Measurements from ENCODE around the gene MPEG1.

Gene MPEG1

DNA sequence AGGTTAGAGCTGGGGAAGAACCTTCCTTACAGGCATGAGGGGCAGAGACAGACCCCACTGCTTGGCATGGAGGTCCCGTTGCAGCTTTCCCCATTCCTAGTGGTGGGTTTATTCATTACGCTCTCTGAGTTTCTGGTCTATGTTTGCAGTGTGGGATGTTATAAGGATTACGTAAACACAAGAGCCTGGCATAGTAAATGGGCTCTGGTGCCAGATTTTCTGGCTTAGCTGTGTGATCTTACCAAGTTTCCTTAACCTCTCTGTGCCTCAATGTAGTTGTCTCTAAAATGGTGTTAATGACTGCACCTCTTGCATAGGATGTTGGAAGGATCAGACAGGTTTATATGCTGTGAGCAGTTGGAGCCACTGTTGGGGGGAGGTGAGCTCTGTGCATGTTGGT, 25.7 kb downstream of the MPEG1 start:
- no peak for DNase-seq

DNA sequence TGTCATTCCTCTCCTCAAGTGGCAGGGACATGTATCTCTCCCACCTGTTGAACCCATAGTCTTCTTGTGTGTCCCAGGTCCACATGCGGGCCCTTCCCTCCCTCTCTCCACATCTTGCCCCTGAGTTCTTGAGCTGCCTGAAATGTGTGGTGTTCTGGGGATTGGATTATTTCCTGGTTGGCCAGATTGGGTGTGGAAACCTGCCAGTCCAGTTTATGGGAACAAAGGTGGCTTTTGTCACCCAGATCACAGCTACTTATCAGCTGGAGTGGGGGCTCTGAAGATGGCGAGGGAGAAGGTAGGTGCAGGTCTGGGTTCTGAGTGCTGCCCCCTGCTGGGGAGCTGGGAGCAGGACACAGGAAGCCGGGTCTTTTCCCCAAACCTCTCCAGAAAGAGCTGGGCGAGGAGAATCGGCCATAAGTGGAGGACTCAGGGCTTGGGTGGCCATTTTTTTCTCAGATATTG, 26.6 kb downstream of the MPEG1 start:
- DNase-seq: no peak

DNA sequence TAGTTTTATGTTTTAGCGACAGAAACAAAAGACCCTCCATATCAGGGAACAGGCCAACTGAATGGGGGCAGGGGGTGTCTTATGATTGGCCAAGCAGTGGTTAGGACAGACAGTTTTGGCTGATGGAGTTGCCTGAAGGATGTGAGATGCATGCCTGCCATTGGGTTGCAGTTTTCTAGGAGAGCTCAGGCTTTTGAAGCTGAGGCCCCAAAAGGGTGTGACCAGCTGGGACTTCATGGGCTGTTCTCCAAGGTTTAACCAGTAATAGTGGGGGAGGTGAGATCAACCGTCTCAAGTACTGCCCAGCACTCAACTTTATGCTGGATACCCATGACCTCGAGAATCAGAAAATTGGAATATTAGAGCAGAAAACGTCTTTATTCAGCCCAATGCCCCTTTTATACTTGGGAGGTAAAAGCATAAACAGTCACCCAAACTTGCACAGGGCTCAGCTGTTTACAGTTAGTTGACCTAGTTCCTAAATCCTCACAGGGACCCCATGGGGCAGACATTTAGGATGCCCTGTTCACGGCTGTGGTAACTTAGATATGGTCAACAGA, 27.3 kb downstream of the MPEG1 start:
- no peak for DNase-seq

GRCh38 chr11:59184691-59185339, 27.9 kb downstream of the MPEG1 start:
- DNase-seq: no peak

GRCh38 chr11:59183771-59184170, 29.0 kb downstream of the MPEG1 start:
- DNase-seq: no peak

- no peak for DNase-seq
Measured at GRCh38 chr11:59182457-59183151, 30.1 kb downstream of the MPEG1 start.

DNA sequence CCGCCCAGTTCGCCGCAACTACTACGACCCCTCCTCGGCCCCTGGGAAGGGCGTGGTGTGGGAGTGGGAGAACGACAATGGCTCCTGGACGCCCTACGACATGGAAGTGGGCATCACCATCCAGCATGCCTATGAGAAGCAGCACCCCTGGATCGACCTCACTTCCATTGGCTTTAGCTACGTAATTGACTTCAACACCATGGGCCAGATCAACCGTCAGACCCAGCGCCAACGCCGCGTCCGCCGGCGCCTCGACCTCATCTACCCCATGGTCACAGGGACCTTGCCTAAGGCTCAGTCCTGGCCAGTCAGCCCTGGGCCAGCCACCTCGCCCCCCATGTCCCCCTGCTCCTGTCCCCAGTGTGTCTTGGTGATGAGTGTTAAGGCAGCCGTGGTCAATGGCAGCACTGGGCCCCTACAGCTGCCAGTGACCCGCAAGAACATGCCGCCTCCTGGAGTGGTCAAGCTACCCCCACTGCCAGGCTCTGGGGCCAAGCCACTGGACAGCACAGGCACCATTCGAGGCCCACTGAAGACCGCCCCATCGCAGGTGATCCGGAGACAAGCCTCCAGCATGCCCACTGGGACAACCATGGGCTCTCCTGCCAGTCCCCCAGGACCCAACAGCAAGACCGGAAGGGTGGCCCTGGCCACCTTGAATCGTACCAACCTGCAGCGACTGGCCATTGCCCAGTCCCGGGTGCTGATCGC, 30.8 kb downstream of the MPEG1 start:
- DNase-seq: no peak

GRCh38 chr11:59180907-59181306, 31.8 kb downstream of the MPEG1 start:
- DNase-seq: no peak

- DNase-seq: no peak
Measured at GRCh38 chr11:59180168-59180776, 32.5 kb downstream of the MPEG1 start.

DNA sequence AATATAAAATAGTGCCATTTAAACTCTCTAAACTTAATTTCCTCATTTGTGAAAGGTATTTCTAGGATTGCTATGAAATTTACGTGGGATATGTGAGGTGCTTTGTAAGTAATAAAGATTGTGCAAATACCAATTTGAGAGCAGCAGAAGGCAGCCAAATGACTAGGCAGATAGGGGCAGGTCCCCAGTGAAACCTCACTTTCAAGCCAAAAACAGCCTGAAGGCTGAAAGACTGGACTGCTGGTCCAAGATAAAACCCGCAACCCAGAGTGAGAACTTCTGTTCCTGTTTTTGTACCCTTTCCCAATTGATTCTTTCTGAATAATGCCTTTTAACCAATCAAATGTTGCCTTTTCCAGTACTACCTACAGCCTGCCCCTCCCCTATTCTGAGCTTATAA, 33.6 kb downstream of the MPEG1 start:
- no peak for DNase-seq

DNA sequence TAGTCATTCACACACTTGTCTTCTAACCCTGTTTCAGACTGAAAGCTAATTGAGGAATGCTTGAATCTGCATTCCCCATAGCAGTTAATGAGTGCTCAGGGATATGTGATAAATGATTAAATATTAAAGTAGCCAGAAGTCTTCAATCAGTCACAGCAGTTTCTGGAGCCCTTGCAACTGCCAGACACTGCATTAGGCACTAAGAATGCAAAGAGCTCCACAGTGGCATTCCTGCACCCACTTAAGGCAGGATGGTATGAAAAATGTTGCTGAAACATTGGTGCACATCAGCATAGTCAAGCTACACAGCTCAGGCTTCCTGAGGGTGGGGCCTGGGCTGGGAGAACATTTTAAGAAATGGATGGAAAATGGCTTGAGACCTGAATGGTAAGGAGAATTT, 34.3 kb downstream of the MPEG1 start:
- no peak for DNase-seq

- DNase-seq: no peak
Measured at GRCh38 chr11:59176330-59176729, 36.4 kb downstream of the MPEG1 start.

DNA sequence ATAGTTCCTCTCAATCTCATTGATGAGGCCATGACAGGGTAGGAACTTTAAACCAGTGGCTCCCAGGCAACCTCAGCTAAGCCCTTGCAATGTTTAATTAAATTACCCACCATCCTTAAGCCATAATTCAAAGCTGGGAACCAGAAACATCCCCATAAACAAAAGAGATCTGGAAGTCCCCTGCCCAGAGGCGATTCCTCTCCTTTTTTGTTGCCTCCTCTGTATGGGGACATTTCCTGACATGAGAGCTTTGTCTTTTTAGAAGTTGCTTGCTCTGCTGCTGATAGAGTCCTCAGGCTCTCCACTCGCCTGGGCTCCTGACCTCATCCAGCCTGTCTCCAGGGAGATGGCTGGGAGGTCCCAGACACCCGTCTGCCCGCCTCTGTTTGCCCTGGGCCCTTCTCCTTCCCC, 37.6 kb downstream of the MPEG1 start:
- no peak for DNase-seq

DNA sequence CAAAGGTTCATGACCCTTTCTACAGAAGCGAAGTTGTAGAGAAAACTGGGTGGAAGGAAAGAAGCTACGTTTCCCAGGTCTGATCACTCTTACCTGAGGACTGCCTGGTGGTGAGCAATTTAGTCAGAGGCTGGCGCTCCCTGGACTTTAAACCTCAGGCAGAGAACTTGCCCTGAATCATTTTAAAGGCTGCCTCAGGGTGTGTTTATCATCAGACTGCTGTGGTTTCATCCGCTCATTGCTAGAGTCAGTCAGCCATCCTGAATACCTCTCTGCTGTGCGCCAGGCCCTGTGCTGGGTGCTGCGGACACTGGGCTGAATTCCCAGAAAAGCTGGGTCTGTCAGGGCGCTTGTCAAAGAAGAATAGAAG, 38.1 kb downstream of the MPEG1 start:
- DNase-seq: peak; percentile 25

DNA sequence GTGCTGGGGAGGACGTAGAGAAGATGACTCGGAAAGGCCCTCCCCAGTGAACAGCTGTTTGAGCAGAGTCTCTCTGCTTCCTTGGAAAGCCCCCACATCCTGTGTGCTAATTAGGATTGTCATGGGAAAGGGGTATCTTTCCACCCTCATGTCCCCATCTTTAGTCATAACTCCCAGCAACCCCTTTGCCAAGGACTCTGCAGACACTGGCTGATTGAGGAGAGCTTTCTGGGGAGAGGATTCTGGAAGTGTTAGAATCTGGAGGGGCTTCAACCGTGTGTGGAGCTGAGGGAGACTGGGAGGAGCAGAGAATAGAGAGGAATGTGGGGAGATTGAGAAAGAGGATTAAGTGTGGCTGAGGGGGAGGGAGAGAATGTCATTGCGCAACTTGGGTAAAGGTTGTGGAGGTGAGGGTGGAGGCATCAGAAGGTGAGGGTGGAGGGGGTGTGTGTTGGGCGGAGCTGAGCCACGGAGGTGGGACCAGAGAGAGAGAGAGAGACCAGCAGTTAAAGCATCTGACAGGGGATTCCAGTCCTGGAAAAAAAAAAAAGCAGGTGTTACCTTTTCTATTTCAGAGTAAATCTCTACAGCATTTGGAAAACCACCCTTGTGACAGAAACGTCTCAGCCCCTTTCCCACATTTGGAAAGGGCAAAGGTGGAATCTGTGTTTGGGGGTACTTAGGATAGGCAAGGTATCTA, 38.6 kb downstream of the MPEG1 start:
- DNase-seq: peak; percentile 16

DNA sequence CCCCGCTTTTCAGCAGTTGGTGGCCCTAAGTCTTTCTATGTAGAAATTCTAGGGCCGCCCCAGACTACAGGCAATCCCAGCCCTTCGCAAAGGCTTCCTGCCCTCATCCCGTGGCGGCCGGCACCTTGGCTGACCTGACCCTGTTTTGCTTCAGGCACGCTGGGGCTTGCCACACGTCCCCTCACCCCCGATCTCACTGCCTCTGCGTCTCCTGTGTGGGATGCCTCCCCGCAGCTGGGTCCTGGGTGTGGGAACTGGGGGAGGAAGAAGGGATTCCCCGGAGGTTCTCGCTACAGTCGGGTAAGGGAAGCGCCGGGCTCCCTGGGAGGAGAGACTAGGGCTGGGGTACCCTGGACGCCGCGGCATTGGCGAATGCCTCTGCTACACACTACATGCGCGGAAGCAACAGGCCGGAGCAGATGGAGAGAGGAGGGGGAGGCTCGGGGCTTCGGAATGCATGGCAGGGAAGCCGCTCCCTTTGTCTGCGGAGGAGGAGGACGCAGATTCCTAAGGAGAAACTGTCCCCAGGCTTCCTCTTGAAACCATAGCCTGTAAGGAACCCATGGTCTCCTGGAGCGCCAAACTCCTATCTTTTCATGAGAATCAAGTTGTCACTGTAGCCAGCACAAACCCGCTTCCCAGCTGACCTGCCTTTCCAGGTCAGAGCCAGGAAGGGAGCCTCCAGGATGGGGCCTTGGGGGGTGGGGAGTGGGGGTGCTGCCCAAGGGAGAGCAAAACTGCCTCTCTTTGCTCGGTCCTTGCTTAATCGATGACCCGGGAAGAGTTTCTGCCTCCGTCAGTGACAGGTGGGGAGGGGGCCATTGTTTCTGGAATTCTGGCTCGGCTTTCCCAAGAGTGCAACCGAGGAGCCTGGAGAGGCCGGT, 39.4 kb downstream of the MPEG1 start:
- peak; percentile 42 for DNase-seq

DNA sequence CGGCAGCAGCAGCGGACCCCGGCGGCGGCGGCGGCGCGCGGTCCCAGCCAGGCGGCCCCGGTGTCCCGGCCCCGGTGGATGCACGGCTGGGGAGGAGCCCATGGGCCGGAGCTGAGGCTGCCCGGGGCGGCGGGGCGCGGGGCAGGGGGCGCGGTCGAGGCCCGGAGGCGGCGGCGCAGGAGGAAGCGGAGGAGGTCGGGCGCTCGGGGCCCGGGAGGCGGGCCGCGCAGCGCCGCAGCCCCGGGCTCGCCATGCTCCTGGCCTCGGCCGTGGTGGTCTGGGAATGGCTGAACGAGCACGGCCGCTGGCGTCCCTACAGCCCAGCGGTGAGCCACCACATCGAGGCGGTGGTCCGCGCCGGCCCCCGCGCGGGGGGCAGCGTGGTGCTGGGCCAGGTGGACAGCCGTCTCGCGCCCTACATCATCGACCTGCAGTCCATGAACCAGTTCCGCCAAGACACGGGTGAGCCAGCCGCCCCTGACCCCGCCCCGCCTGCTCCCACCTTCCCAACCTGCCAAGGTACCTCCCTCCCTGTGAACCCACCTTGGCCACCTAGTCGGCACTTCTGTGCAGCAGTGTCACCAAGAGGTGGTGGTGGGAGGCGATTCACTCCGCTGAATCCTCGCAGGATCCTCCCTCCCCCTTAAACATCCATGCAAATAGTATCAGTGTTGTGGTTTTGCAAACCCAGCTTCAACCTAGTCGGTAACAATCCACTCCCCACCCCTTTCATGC, 40.2 kb downstream of the MPEG1 start:
- DNase-seq: no peak

DNA sequence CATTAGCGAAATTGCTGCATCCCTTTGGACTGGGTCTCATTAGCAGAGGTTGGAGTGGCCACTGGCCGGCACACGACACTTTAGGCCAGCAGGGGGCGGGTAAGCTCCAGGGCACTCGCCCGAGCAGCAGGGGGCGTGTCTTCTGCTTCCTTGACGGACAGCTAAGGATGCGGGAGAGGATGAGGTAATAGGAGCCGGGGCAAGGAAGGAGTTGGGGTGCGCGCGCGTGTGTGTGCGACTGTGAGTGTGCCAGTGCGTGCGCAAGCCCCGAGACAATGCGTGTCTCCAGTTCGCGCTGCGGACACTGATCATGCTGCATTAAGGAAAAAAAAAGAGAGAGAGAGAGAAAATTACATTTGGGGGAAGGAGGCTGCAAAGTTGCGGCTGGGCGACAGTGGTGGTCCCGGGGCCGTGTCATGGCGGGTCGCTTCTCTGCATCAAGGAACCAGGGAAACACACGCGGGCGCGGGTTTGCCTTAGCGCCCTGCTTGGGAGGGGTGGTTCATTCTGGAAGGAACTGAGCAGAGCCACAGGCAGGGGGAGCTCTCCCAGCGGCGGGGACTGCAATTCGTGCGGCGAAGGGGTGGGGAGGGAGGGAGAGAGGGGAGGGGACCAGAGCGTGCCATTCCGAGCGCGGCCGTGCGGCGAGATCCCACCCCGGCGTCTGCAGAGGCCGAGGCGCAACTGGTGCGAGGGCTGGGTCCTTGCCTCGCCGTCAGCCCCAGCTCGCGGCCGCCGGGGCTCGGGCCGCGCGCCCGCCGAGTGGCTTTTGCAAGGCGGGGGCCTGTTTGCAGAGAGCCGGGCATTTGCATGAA, 41.0 kb downstream of the MPEG1 start, which contains the start of gene DTX4:
DTX4 (plus strand) TSS at position 625 of the 815 bp plus-strand sequence. CDS start 464 bp downstream, outside the sequence.
- peak; percentile 88 for DNase-seq

DNA sequence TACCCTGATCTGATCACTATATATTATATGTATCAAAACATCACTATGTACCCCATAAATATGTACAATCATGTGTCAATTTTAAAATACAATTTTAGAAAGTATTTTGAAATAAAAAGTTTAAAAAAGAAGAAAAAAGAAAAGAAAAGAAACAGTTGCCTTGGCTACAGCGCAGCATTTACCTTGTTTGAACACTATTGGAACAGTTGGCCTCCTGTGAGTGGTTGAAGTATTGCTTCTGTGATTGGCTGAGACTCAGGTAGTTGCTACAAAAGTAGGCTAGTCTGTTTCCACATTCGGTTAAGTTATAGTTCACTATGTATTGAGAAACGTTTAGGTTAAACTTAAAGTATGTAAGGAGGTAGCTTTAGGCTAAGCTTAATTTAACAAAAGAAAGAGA, 48.7 kb downstream of the MPEG1 start:
- DNase-seq: no peak

Data from fibroblast of skin of scalp (primary cell).